Measurements from ENCODE around the gene PER3.

DNA sequence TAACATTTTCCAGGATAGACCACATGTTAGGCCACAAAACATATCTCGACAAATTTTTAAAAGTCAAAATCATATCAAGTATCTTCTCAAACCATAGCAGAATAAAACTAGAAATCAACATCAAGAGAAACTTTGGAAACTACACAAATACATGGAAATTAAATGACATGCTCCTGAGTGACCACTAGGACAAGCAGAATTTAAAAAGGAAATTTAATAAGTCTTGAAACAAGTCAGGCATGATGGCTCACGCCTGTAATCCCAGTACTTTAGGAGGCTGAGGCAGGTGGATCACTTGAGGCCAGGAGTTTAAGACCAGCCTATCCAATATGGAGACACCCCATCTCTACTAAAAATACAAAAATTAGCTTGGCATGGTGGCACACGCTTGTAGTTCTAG is 95.1 kb downstream of the PER3 start:
- TF ChIP-seq POLR2A (IDR thresholded peaks at IDR 0.05; ENCODE audit: low read depth, low read length) (no peak), RFX5 (IDR thresholded peaks at IDR 0.05; ENCODE audit: low read depth, low read length) (no peak), CHD1 (IDR thresholded peaks at IDR 0.05; ENCODE audit: low read depth, low read length) (no peak), BHLHE40 (IDR thresholded peaks at IDR 0.05; ENCODE audit: low read depth, low read length) (no peak), MAFK (IDR thresholded peaks at IDR 0.05; ENCODE audit: low read depth, low read length) (no peak), MAZ (IDR thresholded peaks at IDR 0.05; ENCODE audit: borderline replicate concordance, low read depth, low read length) (no peak), RAD21 (IDR thresholded peaks at IDR 0.05; ENCODE audit: low read length) (no peak), MXI1 (IDR thresholded peaks at IDR 0.05; ENCODE audit: borderline replicate concordance, low read depth, low read length) (no peak)
- TF ChIP-seq, protein P1, sequence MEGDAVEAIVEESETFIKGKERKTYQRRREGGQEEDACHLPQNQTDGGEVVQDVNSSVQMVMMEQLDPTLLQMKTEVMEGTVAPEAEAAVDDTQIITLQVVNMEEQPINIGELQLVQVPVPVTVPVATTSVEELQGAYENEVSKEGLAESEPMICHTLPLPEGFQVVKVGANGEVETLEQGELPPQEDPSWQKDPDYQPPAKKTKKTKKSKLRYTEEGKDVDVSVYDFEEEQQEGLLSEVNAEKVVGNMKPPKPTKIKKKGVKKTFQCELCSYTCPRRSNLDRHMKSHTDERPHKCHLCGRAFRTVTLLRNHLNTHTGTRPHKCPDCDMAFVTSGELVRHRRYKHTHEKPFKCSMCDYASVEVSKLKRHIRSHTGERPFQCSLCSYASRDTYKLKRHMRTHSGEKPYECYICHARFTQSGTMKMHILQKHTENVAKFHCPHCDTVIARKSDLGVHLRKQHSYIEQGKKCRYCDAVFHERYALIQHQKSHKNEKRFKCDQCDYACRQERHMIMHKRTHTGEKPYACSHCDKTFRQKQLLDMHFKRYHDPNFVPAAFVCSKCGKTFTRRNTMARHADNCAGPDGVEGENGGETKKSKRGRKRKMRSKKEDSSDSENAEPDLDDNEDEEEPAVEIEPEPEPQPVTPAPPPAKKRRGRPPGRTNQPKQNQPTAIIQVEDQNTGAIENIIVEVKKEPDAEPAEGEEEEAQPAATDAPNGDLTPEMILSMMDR (conservative IDR thresholded peaks at IDR 0.05; ENCODE audit: low read depth, low read length): no peak
